ENCODE data around the gene LRTM2.

LRTM2 gene

DNA sequence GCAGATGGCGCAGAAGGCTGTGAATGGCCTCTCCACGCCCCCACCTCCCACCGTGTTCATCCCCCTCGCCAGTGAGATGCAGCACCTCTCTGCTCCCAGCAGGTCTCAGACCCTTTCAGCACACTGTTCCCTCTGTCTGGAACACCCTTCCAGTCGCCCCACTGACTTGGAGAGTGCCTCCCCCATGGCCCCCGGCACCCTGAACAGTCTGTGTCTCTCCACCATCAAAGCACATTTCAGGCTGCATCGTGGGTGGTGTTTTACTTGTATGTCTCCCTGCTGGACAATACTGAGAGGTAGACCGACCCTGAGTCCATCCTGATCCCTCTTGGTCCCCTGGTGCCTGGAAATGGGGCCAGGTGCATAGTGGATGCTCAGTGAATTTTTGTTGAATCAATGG lies 63.1 kb downstream of the LRTM2 start:
- Histone ChIP-seq H2BK5ac (ENCODE audit: low read length) (no peak overlapping the region), H2BK15ac (replicated peaks; ENCODE audit: low read depth) (no peak overlapping the region), H3K56ac (ENCODE audit: low read length) (no peak overlapping the region), H2AK5ac (ENCODE audit: low read length) (no peak overlapping the region), H3K36me3 (ENCODE audit: control insufficient read depth, insufficient read depth, low read length) (no peaks in the 10 kb centered on the region), H3K4ac (ENCODE audit: low read depth, low read length) (no peak overlapping the region), H3K4me1 (ENCODE audit: control insufficient read depth, low read depth, low read length) (no peaks in the 10 kb centered on the region), H3K27me3 (ENCODE audit: insufficient read depth, low read length, poor library complexity) (no peaks in the 10 kb centered on the region), H3K79me2 (ENCODE audit: control insufficient read depth, insufficient read depth, low read length) (no peaks in the 10 kb centered on the region), H3K27ac (ENCODE audit: low read depth, low read length) (no peak overlapping the region), H3K9ac (ENCODE audit: low read length) (no peak overlapping the region), H3K23ac (ENCODE audit: low read length) (no peak overlapping the region), H4K8ac (ENCODE audit: low read depth, low read length) (no peak overlapping the region), H3K18ac (ENCODE audit: low read length) (no peak overlapping the region), H2BK120ac (ENCODE audit: low read depth, low read length) (no peak overlapping the region), H4K5ac (ENCODE audit: low read length) (no peak overlapping the region), H3K79me1 (ENCODE audit: low read length) (no peaks in the 10 kb centered on the region), H3K4me2 (ENCODE audit: low read length) (no peak overlapping the region), H3K4me3 (ENCODE audit: low read length) (no peak overlapping the region)
- no CpG with 5 or more reads among the region's 8 CpGs for WGBS (ENCODE audit: extremely low coverage, insufficient coverage, low lambda C conversion rate)
- DNase-seq: no peak

DNA sequence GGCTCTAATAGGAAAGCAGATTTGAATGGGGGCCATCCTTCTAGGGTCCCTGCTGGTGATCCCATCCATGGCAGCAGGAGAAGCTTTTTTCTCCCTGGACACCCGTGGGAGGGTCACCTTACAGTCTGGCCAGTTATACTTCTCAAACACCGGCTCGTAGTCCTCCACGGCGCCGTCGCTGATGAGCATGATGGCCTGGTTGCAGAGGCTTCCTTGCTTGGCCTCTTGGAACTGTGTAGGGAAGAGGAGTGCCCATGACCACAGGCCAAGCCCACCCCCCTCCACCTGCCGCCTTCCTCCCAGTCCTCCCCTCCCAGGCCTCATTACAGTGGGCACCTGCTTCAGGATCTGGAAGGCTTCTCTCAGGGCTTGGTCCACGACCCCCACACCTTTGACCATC lies 64.3 kb downstream of the LRTM2 start:
- no peak for DNase-seq
- Histone ChIP-seq H3K79me2 (ENCODE audit: control insufficient read depth, insufficient read depth, low read length) (no peaks in the 10 kb centered on the region), H4K8ac (ENCODE audit: low read depth, low read length) (no peak overlapping the region), H3K4me1 (ENCODE audit: control insufficient read depth, low read depth, low read length) (no peaks in the 10 kb centered on the region), H3K27me3 (ENCODE audit: insufficient read depth, low read length, poor library complexity) (no peaks in the 10 kb centered on the region), H3K4ac (ENCODE audit: low read depth, low read length) (no peak overlapping the region), H3K4me2 (ENCODE audit: low read length) (no peak overlapping the region), H2BK120ac (ENCODE audit: low read depth, low read length) (no peak overlapping the region), H3K36me3 (ENCODE audit: control insufficient read depth, insufficient read depth, low read length) (no peaks in the 10 kb centered on the region), H3K9ac (ENCODE audit: low read length) (no peak overlapping the region), H3K23ac (ENCODE audit: low read length) (no peak overlapping the region), H2BK5ac (ENCODE audit: low read length) (no peak overlapping the region), H4K5ac (ENCODE audit: low read length) (no peak overlapping the region), H3K56ac (ENCODE audit: low read length) (no peak overlapping the region), H3K4me3 (ENCODE audit: low read length) (no peak overlapping the region), H3K79me1 (ENCODE audit: low read length) (no peaks in the 10 kb centered on the region), H3K27ac (ENCODE audit: low read depth, low read length) (no peak overlapping the region), H3K18ac (ENCODE audit: low read length) (no peak overlapping the region), H2AK5ac (ENCODE audit: low read length) (no peak overlapping the region), H2BK15ac (replicated peaks; ENCODE audit: low read depth) (no peak overlapping the region)
- whole genome bisulfite sequencing (ENCODE audit: extremely low coverage, insufficient coverage, low lambda C conversion rate): no CpG with 5 or more reads among the region's 9 CpGs

GRCh38 chr12:1885082-1885596 lies 64.8 kb downstream of the LRTM2 start:
- Histone ChIP-seq H4K5ac (ENCODE audit: low read length) (no peak overlapping the region), H3K4me1 (ENCODE audit: control insufficient read depth, low read depth, low read length) (no peaks in the 10 kb centered on the region), H2BK120ac (ENCODE audit: low read depth, low read length) (no peak overlapping the region), H3K27ac (ENCODE audit: low read depth, low read length) (no peak overlapping the region), H2BK5ac (ENCODE audit: low read length) (no peak overlapping the region), H3K27me3 (ENCODE audit: insufficient read depth, low read length, poor library complexity) (no peaks in the 10 kb centered on the region), H3K18ac (ENCODE audit: low read length) (no peak overlapping the region), H2BK15ac (replicated peaks; ENCODE audit: low read depth) (no peak overlapping the region), H3K23ac (ENCODE audit: low read length) (no peak overlapping the region), H3K4me2 (ENCODE audit: low read length) (no peak overlapping the region), H3K36me3 (ENCODE audit: control insufficient read depth, insufficient read depth, low read length) (no peaks in the 10 kb centered on the region), H3K56ac (ENCODE audit: low read length) (no peak overlapping the region), H3K79me1 (ENCODE audit: low read length) (no peaks in the 10 kb centered on the region), H3K4me3 (ENCODE audit: low read length) (no peak overlapping the region), H3K4ac (ENCODE audit: low read depth, low read length) (no peak overlapping the region), H3K9ac (ENCODE audit: low read length) (no peak overlapping the region), H4K8ac (ENCODE audit: low read depth, low read length) (no peak overlapping the region), H3K79me2 (ENCODE audit: control insufficient read depth, insufficient read depth, low read length) (no peaks in the 10 kb centered on the region), H2AK5ac (ENCODE audit: low read length) (no peak overlapping the region)
- DNase-seq: no peak
- WGBS (ENCODE audit: extremely low coverage, insufficient coverage, low lambda C conversion rate): no CpG with 5 or more reads among the region's 5 CpGs

DNA sequence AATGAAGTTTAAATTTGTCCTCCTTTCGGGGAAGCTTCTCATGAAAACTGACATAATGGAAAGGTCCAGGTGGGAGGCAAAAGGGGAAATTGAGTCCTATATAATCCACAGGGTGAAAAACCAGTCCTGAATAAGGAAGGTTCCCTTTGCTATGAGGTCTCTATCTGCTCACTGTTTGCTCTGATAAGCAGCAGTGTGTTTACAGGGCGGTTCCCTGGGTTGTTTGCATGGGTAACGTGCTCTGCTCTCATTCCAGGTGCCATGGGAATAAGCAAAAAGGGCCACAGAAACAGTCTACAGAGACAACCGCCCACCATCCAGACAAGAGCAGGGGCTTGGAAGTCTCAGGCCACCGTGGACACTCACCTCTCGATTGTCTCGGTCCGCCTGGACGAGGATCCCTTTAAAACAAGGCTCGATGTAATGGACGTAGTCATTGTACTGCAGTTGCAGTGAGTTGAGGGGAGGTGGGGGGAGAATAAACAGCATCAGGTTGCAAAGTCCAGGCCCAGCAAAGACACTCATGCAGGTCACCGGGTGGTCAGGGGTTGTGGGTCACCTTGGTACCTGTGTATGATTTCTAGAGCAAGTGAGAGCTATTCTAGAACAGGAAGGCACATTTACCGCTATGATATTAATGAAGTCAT lies 65.4 kb downstream of the LRTM2 start:
- no peak for DNase-seq
- no CpG with 5 or more reads among the region's 13 CpGs for WGBS (ENCODE audit: extremely low coverage, insufficient coverage, low lambda C conversion rate)
- Histone ChIP-seq H2BK15ac (replicated peaks; ENCODE audit: low read depth) (no peak overlapping the region), H3K4me2 (ENCODE audit: low read length) (no peak overlapping the region), H3K4me3 (ENCODE audit: low read length) (no peak overlapping the region), H3K23ac (ENCODE audit: low read length) (no peak overlapping the region), H3K36me3 (ENCODE audit: control insufficient read depth, insufficient read depth, low read length) (no peaks in the 10 kb centered on the region), H3K79me1 (ENCODE audit: low read length) (no peaks in the 10 kb centered on the region), H3K27ac (ENCODE audit: low read depth, low read length) (no peak overlapping the region), H2BK5ac (ENCODE audit: low read length) (no peak overlapping the region), H3K18ac (ENCODE audit: low read length) (no peak overlapping the region), H3K4ac (ENCODE audit: low read depth, low read length) (no peak overlapping the region), H3K9ac (ENCODE audit: low read length) (no peak overlapping the region), H3K79me2 (ENCODE audit: control insufficient read depth, insufficient read depth, low read length) (no peaks in the 10 kb centered on the region), H3K56ac (ENCODE audit: low read length) (no peak overlapping the region), H2AK5ac (ENCODE audit: low read length) (no peak overlapping the region), H4K5ac (ENCODE audit: low read length) (no peak overlapping the region), H4K8ac (ENCODE audit: low read depth, low read length) (no peak overlapping the region), H3K4me1 (ENCODE audit: control insufficient read depth, low read depth, low read length) (no peaks in the 10 kb centered on the region), H2BK120ac (ENCODE audit: low read depth, low read length) (no peak overlapping the region), H3K27me3 (ENCODE audit: insufficient read depth, low read length, poor library complexity) (no peaks in the 10 kb centered on the region)
